ENCODE results near the gene DAPL1.

Gene DAPL1

GRCh38 chr2:158797963-158798700 lies 3.0 kb downstream of the DAPL1 start:
- Histone ChIP-seq H3K9ac (ENCODE audit: low read length) (no peak overlapping the region), H3K36me3 (replicated peaks; ENCODE audit: insufficient read depth, low read length) (no peaks in the 10 kb centered on the region), H3F3A (ENCODE audit: insufficient read depth, low read length) (no peaks in the 10 kb centered on the region), H3K27ac (ENCODE audit: low read length) (no peak overlapping the region), H2AFZ (ENCODE audit: low read length) (no peak overlapping the region), H3K4me2 (ENCODE audit: low read depth, low read length) (no peak overlapping the region), H3K4me1 (ENCODE audit: low read length) (no peaks in the 10 kb centered on the region), H4K20me1 (ENCODE audit: insufficient read depth, low read length) (no peaks in the 10 kb centered on the region), H3K9me2 (replicated peaks; ENCODE audit: insufficient read depth, low read length) (no peaks in the 10 kb centered on the region), H3K4me3 (ENCODE audit: low read length) (no peak overlapping the region), H3K9me3 (replicated peaks; ENCODE audit: insufficient read depth, low read length) (no peaks in the 10 kb centered on the region), H3K79me2 (ENCODE audit: low read length) (no peaks in the 10 kb centered on the region), H3K27me3 (replicated peaks; ENCODE audit: insufficient read depth, low read length) (no peaks in the 10 kb centered on the region)
- TF ChIP-seq EZH2phosphoT487 (IDR thresholded peaks at IDR 0.05; ENCODE audit: low read length) (no peak), CTCF (IDR thresholded peaks at IDR 0.05; ENCODE audit: low read length) (no peak), EZH2 (optimal IDR thresholded peaks at IDR 0.05; ENCODE audit: low read depth, low read length) (no peak)
- no peak for DNase-seq

GRCh38 chr2:158799181-158799580 lies 4.1 kb downstream of the DAPL1 start:
- H3K36me3 ChIP-seq (replicated peaks; ENCODE audit: insufficient read depth, low read length), result no peaks in the 10 kb centered on the region
- TF ChIP-seq EZH2 (optimal IDR thresholded peaks at IDR 0.05; ENCODE audit: low read depth, low read length) (no peak), EZH2phosphoT487 (IDR thresholded peaks at IDR 0.05; ENCODE audit: low read length) (no peak), CTCF (IDR thresholded peaks at IDR 0.05; ENCODE audit: low read length) (no peak)
- H4K20me1 ChIP-seq (ENCODE audit: insufficient read depth, low read length), result no peaks in the 10 kb centered on the region
- no peak overlapping the region for H2AFZ ChIP-seq (ENCODE audit: low read length)
- H3K4me3 ChIP-seq (ENCODE audit: low read length), result no peak overlapping the region
- H3K4me2 ChIP-seq (ENCODE audit: low read depth, low read length), result no peak overlapping the region
- H3K9me2 ChIP-seq (replicated peaks; ENCODE audit: insufficient read depth, low read length), result no peaks in the 10 kb centered on the region
- no peak for DNase-seq
- no peaks in the 10 kb centered on the region for H3K4me1 ChIP-seq (ENCODE audit: low read length)
- H3K9ac ChIP-seq (ENCODE audit: low read length), result no peak overlapping the region
- H3F3A ChIP-seq (ENCODE audit: insufficient read depth, low read length), result no peaks in the 10 kb centered on the region
- H3K79me2 ChIP-seq (ENCODE audit: low read length), result no peaks in the 10 kb centered on the region
- no peaks in the 10 kb centered on the region for H3K9me3 ChIP-seq (replicated peaks; ENCODE audit: insufficient read depth, low read length)
- no peak overlapping the region for H3K27ac ChIP-seq (ENCODE audit: low read length)
- H3K27me3 ChIP-seq (replicated peaks; ENCODE audit: insufficient read depth, low read length), result no peaks in the 10 kb centered on the region

GRCh38 chr2:158803506-158803905 lies 8.4 kb downstream of the DAPL1 start:
- DNase-seq, result no peak
- H2AFZ ChIP-seq (ENCODE audit: low read length), result no peak overlapping the region
- H3F3A ChIP-seq (ENCODE audit: insufficient read depth, low read length), result no peaks in the 10 kb centered on the region
- H3K4me1 ChIP-seq (ENCODE audit: low read length), result no peaks in the 10 kb centered on the region
- no peaks in the 10 kb centered on the region for H3K9me2 ChIP-seq (replicated peaks; ENCODE audit: insufficient read depth, low read length)
- no peaks in the 10 kb centered on the region for H4K20me1 ChIP-seq (ENCODE audit: insufficient read depth, low read length)
- no peak overlapping the region for H3K9ac ChIP-seq (ENCODE audit: low read length)
- TF ChIP-seq EZH2phosphoT487 (IDR thresholded peaks at IDR 0.05; ENCODE audit: low read length) (no peak), EZH2 (optimal IDR thresholded peaks at IDR 0.05; ENCODE audit: low read depth, low read length) (no peak), CTCF (IDR thresholded peaks at IDR 0.05; ENCODE audit: low read length) (no peak)
- no peaks in the 10 kb centered on the region for H3K79me2 ChIP-seq (ENCODE audit: low read length)
- no peak overlapping the region for H3K27ac ChIP-seq (ENCODE audit: low read length)
- no peaks in the 10 kb centered on the region for H3K9me3 ChIP-seq (replicated peaks; ENCODE audit: insufficient read depth, low read length)
- no peaks in the 10 kb centered on the region for H3K27me3 ChIP-seq (replicated peaks; ENCODE audit: insufficient read depth, low read length)
- H3K36me3 ChIP-seq (replicated peaks; ENCODE audit: insufficient read depth, low read length), result no peaks in the 10 kb centered on the region
- no peak overlapping the region for H3K4me2 ChIP-seq (ENCODE audit: low read depth, low read length)
- no peak overlapping the region for H3K4me3 ChIP-seq (ENCODE audit: low read length)

Measured in MM.1S (cell line).